H1 (cell line): ENCODE data around the gene SOHLH1. TPM values are rescaled to one million over a fixed set of nuclear protein-coding genes. Genes with fewer than 3 reads are reported as not detected.
A peak's percentile ranks its signal among the peaks of the same experiment; 100 is the strongest.

Experiments
- CTCF ChIA-PET: fragments of 300-600 bp; sonication (Branson Sonifier 250); formaldehyde crosslinking; loops from one replicate; lab custom pipeline; 2021; ENCODE audit not compliant: partially characterized antibody; lab: Charles Lee
- POLR2A ChIA-PET: fragments of 300-600 bp; sonication (Branson Sonifier 250); formaldehyde crosslinking; loops from one replicate; lab custom pipeline; 2021; ENCODE audit warnings: inconsistent platforms; ENCODE audit not compliant: partially characterized antibody; lab: Charles Lee
- DNase-seq, 2 experiments: peaks; one replicate each; pipeline versions ENCODE4 v3.0.0 to v3.0.0-alpha.2; 2010 to 2022; ENCODE audit warnings: low spot score in 2 of 2, low read depth in 1 of 2, mixed read lengths in 1 of 2
- FAIRE-seq: peaks from 2 replicates; lab custom pipeline; 2011; peaks lifted over from hg19 to GRCh38; lab: Jason Lieb, UNC
- H2AFZ ChIP-seq: 2 replicates; pipeline ENCODE4 v1.8.1; 2012; ENCODE audit warnings: low read length, inconsistent platforms
- H2AK5ac ChIP-seq: 2 replicates; pipeline ENCODE4 v1.6.1; 2013; ENCODE audit warnings: low read depth, low read length
- H2BK120ac ChIP-seq: replicated peaks from 2 replicates; pipeline ENCODE3; 2013; ENCODE audit warnings: low read depth, low read length, inconsistent platforms
- H2BK12ac ChIP-seq: 2 replicates; pipeline ENCODE4 v1.6.1; 2013; ENCODE audit warnings: low read depth, low read length
- H2BK15ac ChIP-seq: 2 replicates; pipeline ENCODE4 v1.6.1; 2013; ENCODE audit warnings: low read length
- H2BK20ac ChIP-seq: 2 replicates; pipeline ENCODE4 v1.6.1; 2013; ENCODE audit warnings: low read length
- H2BK5ac ChIP-seq: 2 replicates; pipeline ENCODE4 v1.6.1; 2013; ENCODE audit warnings: low read depth, low read length
- H3K14ac ChIP-seq: 2 replicates; pipeline ENCODE4 v1.6.1; 2013; ENCODE audit warnings: inconsistent platforms; ENCODE audit not compliant: insufficient read length
- H3K18ac ChIP-seq: 2 replicates; pipeline ENCODE4 v1.6.1; 2013; ENCODE audit warnings: low read length; ENCODE audit errors: extremely low read depth
- H3K23ac ChIP-seq: 2 replicates; pipeline ENCODE4 v1.6.1; 2013; ENCODE audit warnings: inconsistent platforms; ENCODE audit not compliant: insufficient read length
- H3K23me2 ChIP-seq: 2 replicates; pipeline ENCODE4 v1.6.1; 2013; ENCODE audit warnings: low read depth, low read length
- H3K27ac ChIP-seq: 2 replicates; pipeline ENCODE4 v1.6.1; 2011; ENCODE audit warnings: low read depth, low read length, inconsistent platforms
- H3K27me3 ChIP-seq, 4 experiments: replicated peaks in 1 of 4; 1 replicate in 1 of 4; 2 replicates in 3 of 4; pipeline versions ENCODE4 v1.6.1 to v1.8.1; 2011 to 2013; ENCODE audit warnings: low read length in 3 of 4, mild to moderate bottlenecking in 3 of 4, inconsistent platforms in 2 of 4, mixed read lengths in 2 of 4, moderate library complexity in 1 of 4; ENCODE audit not compliant: control insufficient read depth in 3 of 4, insufficient read depth in 3 of 4; ENCODE audit errors: extremely low read depth in 1 of 4
- H3K36me3 ChIP-seq, 4 experiments: 2 replicates each; pipeline versions ENCODE4 v1.6.1 to v1.8.1; 2011 to 2013; ENCODE audit warnings: mild to moderate bottlenecking in 4 of 4, low read length in 3 of 4, moderate library complexity in 2 of 4, control low read depth in 1 of 4, inconsistent platforms in 1 of 4; ENCODE audit not compliant: insufficient read depth in 4 of 4, control insufficient read depth in 2 of 4
- H3K4ac ChIP-seq: replicated peaks from 2 replicates; pipeline ENCODE3; 2013; ENCODE audit warnings: low read length, low read depth, mixed read lengths, inconsistent platforms; ENCODE audit not compliant: insufficient read length
- H3K4me1 ChIP-seq, 4 experiments: replicated peaks in 1 of 4; 1 replicate in 1 of 4; 2 replicates in 3 of 4; pipeline versions ENCODE4 v1.6.1 to v1.8.1; 2011 to 2013; ENCODE audit warnings: low read length in 3 of 4, inconsistent platforms in 2 of 4, mixed read lengths in 1 of 4; ENCODE audit not compliant: insufficient read depth in 4 of 4, control insufficient read depth in 3 of 4
- H3K4me2 ChIP-seq, 2 experiments: 2 replicates each; pipeline versions ENCODE4 v1.6.1 to v1.8.1; 2011 to 2013; ENCODE audit warnings: low read depth in 2 of 2, low read length in 2 of 2, control low read depth in 1 of 2, inconsistent platforms in 1 of 2, mild to moderate bottlenecking in 1 of 2; ENCODE audit not compliant: insufficient read depth in 1 of 2
- H3K4me3 ChIP-seq, 4 experiments: fragments of 200-600, 300-600 bp in 1 of 4; sonication (generic), shearing (Covaris generic), sonication (Bioruptor Twin) in 1 of 4; 2 replicates each; pipeline versions ENCODE4 v1.5.1 to v1.8.1; 2011 to 2016; ENCODE audit warnings: low read length in 4 of 4, low read depth in 3 of 4, control low read depth in 2 of 4, inconsistent platforms in 2 of 4, mild to moderate bottlenecking in 2 of 4, mixed read lengths in 1 of 4, moderate library complexity in 1 of 4; ENCODE audit not compliant: insufficient read depth in 2 of 4; ENCODE audit errors: extremely low read depth in 1 of 4
- H3K56ac ChIP-seq: replicated peaks from 2 replicates; pipeline ENCODE3; 2013; ENCODE audit warnings: low read depth, mild to moderate bottlenecking, mixed read lengths, low read length, inconsistent platforms; ENCODE audit not compliant: insufficient read length
- H3K79me1 ChIP-seq: 2 replicates; pipeline ENCODE4 v1.6.1; 2013; ENCODE audit warnings: low read depth, low read length, control low read depth
- H3K79me2 ChIP-seq, 2 experiments: 2 replicates each; pipeline versions ENCODE4 v1.6.1 to v1.8.1; 2012 to 2013; ENCODE audit warnings: low read length in 2 of 2, mild to moderate bottlenecking in 2 of 2, inconsistent platforms in 1 of 2; ENCODE audit not compliant: insufficient read depth in 2 of 2, control insufficient read depth in 1 of 2
- H3K9ac ChIP-seq, 4 experiments: replicated peaks in 1 of 4; 1 replicate in 1 of 4; 2 replicates in 3 of 4; pipeline versions ENCODE4 v1.6.1 to v1.8.1; 2011 to 2013; ENCODE audit warnings: low read depth in 3 of 4, low read length in 3 of 4, control low read depth in 2 of 4, mild to moderate bottlenecking in 2 of 4, moderate library complexity in 2 of 4, inconsistent platforms in 1 of 4; ENCODE audit errors: extremely low read depth in 1 of 4
- H3K9me3 ChIP-seq, 2 experiments: 2 replicates each; pipeline versions ENCODE4 v1.6.1 to v1.8.1; 2012 to 2013; ENCODE audit warnings: mild to moderate bottlenecking in 2 of 2, moderate library complexity in 2 of 2, control low read depth in 1 of 2, inconsistent platforms in 1 of 2, low read depth in 1 of 2, low read length in 1 of 2, mixed read lengths in 1 of 2; ENCODE audit not compliant: insufficient read depth in 2 of 2
- H4K20me1 ChIP-seq, 2 experiments: replicated peaks in 1 of 2; 2 replicates each; pipeline versions ENCODE3 to v1.8.1; 2011 to 2013; ENCODE audit warnings: inconsistent platforms in 2 of 2, low read length in 2 of 2, mild to moderate bottlenecking in 1 of 2; ENCODE audit not compliant: insufficient read depth in 2 of 2, control insufficient read depth in 1 of 2
- H4K5ac ChIP-seq: 2 replicates; pipeline ENCODE4 v1.6.1; 2013; ENCODE audit warnings: low read length, low read depth, mixed read lengths, inconsistent platforms; ENCODE audit not compliant: insufficient read length
- H4K8ac ChIP-seq: 2 replicates; pipeline ENCODE4 v1.8.0; 2013; ENCODE audit warnings: mild to moderate bottlenecking, moderate library complexity, low read length, inconsistent platforms; ENCODE audit not compliant: insufficient read depth; ENCODE audit errors: extremely low read depth
- H4K91ac ChIP-seq: replicated peaks from 2 replicates; pipeline ENCODE3; 2013; ENCODE audit warnings: low read length, mixed read lengths, inconsistent platforms; ENCODE audit not compliant: insufficient read length
- BCL11A ChIP-seq, 2 experiments: IDR thresholded peaks; one replicate each; pipeline ENCODE4 v1.6.1; 2011; ENCODE audit warnings: low read depth in 2 of 2, low read length in 2 of 2, mild to moderate bottlenecking in 2 of 2
- CTBP2 ChIP-seq: IDR thresholded peaks from 2 replicates; pipeline ENCODE4 v1.7.0; 2011; ENCODE audit warnings: borderline replicate concordance, mild to moderate bottlenecking, moderate library complexity, mixed read lengths, low read length; ENCODE audit not compliant: insufficient read depth, insufficient read length
- KDM4A ChIP-seq: IDR thresholded peaks from one replicate; pipeline ENCODE4 v1.7.1; 2012; ENCODE audit warnings: low read depth, mild to moderate bottlenecking, moderate library complexity, low read length, inconsistent platforms; ENCODE audit not compliant: severe bottlenecking
- KDM5A ChIP-seq: fragments of 200-600 bp; IDR thresholded peaks from 2 replicates; pipeline ENCODE4 v1.7.1; 2012; ENCODE audit warnings: mild to moderate bottlenecking, low read length, inconsistent platforms, mixed read lengths
- POLR2AphosphoS5 ChIP-seq: IDR thresholded peaks from 2 replicates; pipeline ENCODE4 v1.6.1; 2011; ENCODE audit warnings: low read depth, low read length
- POU5F1 ChIP-seq: IDR thresholded peaks from 2 replicates; pipeline ENCODE4 v1.6.1; 2011; ENCODE audit warnings: low read depth, mild to moderate bottlenecking, low read length, moderate library complexity
- RBBP5 ChIP-seq: IDR thresholded peaks from 2 replicates; pipeline ENCODE4 v1.7.1; 2012; ENCODE audit warnings: low read depth, mild to moderate bottlenecking, inconsistent platforms, low read length, moderate library complexity, borderline replicate concordance
- RNF2 ChIP-seq: fragments of 200-900, 300-1000 bp; sonication (generic); IDR thresholded peaks from 2 replicates; pipeline ENCODE4 v1.7.1; 2016; ENCODE audit warnings: borderline replicate concordance, low read depth, mild to moderate bottlenecking, antibody characterized with exemption, low read length; ENCODE audit not compliant: poor library complexity, severe bottlenecking; ENCODE audit errors: missing control alignments
- SIX5 ChIP-seq: IDR thresholded peaks from 2 replicates; pipeline ENCODE4 v1.6.1; 2011; ENCODE audit warnings: mild to moderate bottlenecking, low read depth, low read length
- TAF7 ChIP-seq: optimal IDR thresholded peaks from 2 replicates; pipeline ENCODE3; 2011; ENCODE audit warnings: low read depth, mild to moderate bottlenecking, inconsistent platforms, low read length, moderate library complexity, borderline replicate concordance
- TBP ChIP-seq: IDR thresholded peaks from 2 replicates; pipeline ENCODE4 v1.6.1; 2011; ENCODE audit warnings: low read depth, low read length, improper control_type of control experiment
- TCF12 ChIP-seq: IDR thresholded peaks from 2 replicates; pipeline ENCODE4 v1.6.1; 2011; ENCODE audit warnings: low read depth, mild to moderate bottlenecking, low read length
- WGBS, 2 experiments: shearing (Covaris generic) in 1 of 2; methylation state at CpG; one replicate each; pipeline versions ENCODE4 v1.1.6 to v1.1.7; 2013 to 2015; ENCODE audit warnings: low lambda C conversion rate in 2 of 2, mixed read lengths in 2 of 2, inconsistent platforms in 1 of 2, low coverage in 1 of 2, missing lambda C conversion rate in 1 of 2; ENCODE audit not compliant: insufficient replicate concordance in 2 of 2, insufficient coverage in 1 of 2, insufficient read length in 1 of 2; ENCODE audit errors: extremely low coverage in 1 of 2, missing lambda C conversion rate in 1 of 2; 5-methylcytosine and 5-hydroxymethylcytosine counted together
- polyA plus RNA-seq, 7 experiments: library from polyadenylated mRNA; depleted of rRNA in 3 of 7; stranded (reverse) in 5 of 7; unstranded in 2 of 7; fragments of >200 nt in 5 of 7; fragments of 200-250 nt in 2 of 7; gene quantifications; 1 replicate in 5 of 7; 2 replicates in 1 of 7; 4 replicates in 1 of 7; pipeline versions ENCODE4 v1.2.1 to v1.2.3, GENCODE V29; 2011 to 2013; ENCODE audit warnings: missing spikeins in 2 of 7, mixed read lengths in 2 of 7
- total RNA-seq: library from RNA; stranded (reverse); fragmentation: NEBNext Ultra II Directional; extraction: Animal tissue kit (Norgen Biotek cat#: 25700); gene quantifications from 2 replicates; pipeline ENCODE4 v1.2.1, GENCODE V29; 2021

SOHLH1 gene
- total and polyA plus RNA-seq, 2 of the 8 experiments (the other 6 are each of a cell fraction or from before 2014, with no cell fraction given): 0.11 TPM; not detected in 1

- Histone ChIP-seq H3K9me3 (no peaks in the 10 kb centered on the region), H3K23ac (no peak overlapping the region), H4K8ac (no peak overlapping the region; the same call in 1 of the 2 replicates), H3K56ac (no peak overlapping the region), H2BK120ac (no peak overlapping the region), H3K79me2 (no peaks in the 10 kb centered on the region), H3K14ac (no peak overlapping the region), H2AK5ac (no peak overlapping the region), H3K18ac (no peak overlapping the region; the same call in 1 of the 2 replicates), H3K23me2 (no peaks in the 10 kb centered on the region), H3K36me3 (no peaks in the 10 kb centered on the region), H4K91ac (no peak overlapping the region), H2BK20ac (no peak overlapping the region), H3K4me2 (no peak overlapping the region), H3K27ac (no peak overlapping the region), H4K5ac (no peak overlapping the region), H3K4me1 (no peaks in the 10 kb centered on the region; a peak in 1 of 7 replicates), H2BK15ac (no peak overlapping the region), H2BK5ac (0 out of 2 replicates have a peak overlapping the region, but pooled peaks have one; percentile 16), H2AFZ (no peak overlapping the region), H4K20me1 (no peaks in the 10 kb centered on the region), H3K4me3 (no peak overlapping the region), H3K27me3 (no peaks in the 10 kb centered on the region), H2BK12ac (no peak overlapping the region), H3K4ac (no peak overlapping the region), H3K79me1 (no peaks in the 10 kb centered on the region), H3K9ac (no peak overlapping the region)
- FAIRE-seq: no peak
- ChIA-PET POLR2A (no interaction called here), CTCF (interaction anchor here (1.0 to 1.9 kb wide), 5 partner anchors 14 to 1073 kb away, joined by 3 to 5 read pairs (median 3); partner anchors contain the start of gene KCNT1)
- no peak for DNase-seq
- 89% methylated on average over 25 of the region's 25 CpGs; no CpG with 5 or more reads in 1 of the 2 experiments for WGBS, 2 experiments
- TF ChIP-seq RBBP5 (no peak), CTBP2 (no peak), KDM5A (no peak), TCF12 (no peak), SIX5 (no peak), TAF7 (no peak), KDM4A (no peak), TBP (no peak), BCL11A (IDR thresholded peaks at IDR 0.05; ENCODE audit: low read depth in 2 of 2, low read length in 2 of 2) (no peak), POLR2AphosphoS5 (no peak), RNF2 (no peak), POU5F1 (no peak)
Observed at GRCh38 chr9:135743546-135744332, 44.5 kb upstream of the SOHLH1 start.
